IMR-90 (cell line): ENCODE data around the gene CALN1. TPM values are rescaled to one million over a fixed set of nuclear protein-coding genes. Genes with fewer than 3 reads are reported as not detected.

Experiments
- ATAC-seq: fragments of 200-7000 bp; cut with Tn5 transposase; 2 replicates; pipeline ENCODE4 v1.9.1; 2020; ENCODE audit warnings: low read depth, mild to moderate bottlenecking, moderate library complexity
- BruUV-seq: library from RNA; stranded (reverse); fragments of 400-500 nt; replicated peaks from 2 replicates; lab custom pipeline; 2021; lab: Mats Ljungman, UMichigan
- CTCF ChIA-PET: fragments of 300-600 bp; formaldehyde crosslinking; extraction: SDS; loops from one replicate; lab custom pipeline; 2021; ENCODE audit warnings: antibody characterized with exemption; lab: Yijun Ruan, JAX
- POLR2A ChIA-PET: fragments of 300-600 bp; sonication (Branson Sonifier 250); formaldehyde crosslinking; loops from one replicate; lab custom pipeline; 2022; ENCODE audit warnings: antibody characterized with exemption; ENCODE audit not compliant: unreplicated experiment; lab: Charles Lee
- DNase-seq: peaks from one replicate; pipeline ENCODE4 v3.0.0; 2013
- H2AFZ ChIP-seq: replicated peaks from 2 replicates; pipeline ENCODE3; 2013; ENCODE audit warnings: low read length, mild to moderate bottlenecking; ENCODE audit not compliant: poor library complexity
- H2AK5ac ChIP-seq: 2 replicates; pipeline ENCODE4 v1.6.1; 2013; ENCODE audit warnings: low read depth, low read length, inconsistent platforms
- H2AK9ac ChIP-seq: replicated peaks from 2 replicates; pipeline ENCODE3; 2013; ENCODE audit warnings: mild to moderate bottlenecking, low read depth, low read length, moderate library complexity; ENCODE audit not compliant: poor library complexity
- H2BK120ac ChIP-seq: 2 replicates; pipeline ENCODE4 v1.6.1; 2013; ENCODE audit warnings: low read depth, low read length, inconsistent platforms
- H2BK15ac ChIP-seq: 3 replicates; pipeline ENCODE4 v1.6.1; 2013; ENCODE audit warnings: low read depth, low read length, inconsistent platforms
- H2BK20ac ChIP-seq: 2 replicates; pipeline ENCODE4 v1.6.1; 2013; ENCODE audit warnings: low read depth, mild to moderate bottlenecking, inconsistent platforms, low read length, moderate library complexity
- H2BK5ac ChIP-seq: 2 replicates; pipeline ENCODE4 v1.6.1; 2013; ENCODE audit warnings: mild to moderate bottlenecking, low read depth, low read length, inconsistent platforms; ENCODE audit not compliant: poor library complexity, severe bottlenecking
- H3K14ac ChIP-seq: replicated peaks from 2 replicates; pipeline ENCODE4 v1.6.1; 2013; ENCODE audit warnings: low read depth, low read length, inconsistent platforms
- H3K18ac ChIP-seq: 2 replicates; pipeline ENCODE4 v1.6.1; 2013; ENCODE audit warnings: low read depth, low read length, control low read depth
- H3K23ac ChIP-seq: 2 replicates; pipeline ENCODE4 v1.6.1; 2013; ENCODE audit warnings: low read depth, low read length, inconsistent platforms
- H3K27ac ChIP-seq: 2 replicates; pipeline ENCODE4 v1.5.1; 2013; ENCODE audit warnings: mild to moderate bottlenecking, control low read depth, low read length; ENCODE audit not compliant: insufficient read depth
- H3K27me3 ChIP-seq: 2 replicates; pipeline ENCODE4 v1.6.1; 2013; ENCODE audit warnings: low read length; ENCODE audit not compliant: control insufficient read depth, insufficient read depth
- H3K36me3 ChIP-seq: 2 replicates; pipeline ENCODE4 v1.6.1; 2013; ENCODE audit warnings: low read length, mixed read lengths; ENCODE audit not compliant: control insufficient read depth, insufficient read depth
- H3K4ac ChIP-seq: 2 replicates; pipeline ENCODE4 v1.6.1; 2013; ENCODE audit warnings: low read depth, low read length, inconsistent platforms
- H3K4me1 ChIP-seq: 2 replicates; pipeline ENCODE4 v1.6.1; 2013; ENCODE audit warnings: low read length, mixed read lengths; ENCODE audit not compliant: control insufficient read depth, insufficient read depth
- H3K4me2 ChIP-seq: 2 replicates; pipeline ENCODE4 v1.6.1; 2013; ENCODE audit warnings: low read depth, mild to moderate bottlenecking, control low read depth, low read length, moderate library complexity
- H3K4me3 ChIP-seq: 2 replicates; pipeline ENCODE4 v1.5.1; 2013; ENCODE audit warnings: low read depth, mild to moderate bottlenecking, control low read depth, low read length, moderate library complexity; ENCODE audit not compliant: insufficient read depth
- H3K56ac ChIP-seq: 2 replicates; pipeline ENCODE4 v1.6.1; 2013; ENCODE audit warnings: low read length, inconsistent platforms; ENCODE audit not compliant: insufficient read depth; ENCODE audit errors: extremely low read depth
- H3K79me1 ChIP-seq, 2 experiments: 2 replicates each; pipeline ENCODE4 v1.6.1; 2013; ENCODE audit warnings: low read length in 2 of 2, inconsistent platforms in 1 of 2, low read depth in 1 of 2
- H3K9ac ChIP-seq: 2 replicates; pipeline ENCODE4 v1.6.1; 2013; ENCODE audit warnings: low read depth, low read length, control low read depth
- H3K9me1 ChIP-seq: 2 replicates; pipeline ENCODE4 v1.6.1; 2013; ENCODE audit warnings: low read length, inconsistent platforms; ENCODE audit not compliant: insufficient read depth
- H3K9me3 ChIP-seq: 2 replicates; pipeline ENCODE4 v1.6.1; 2013; ENCODE audit warnings: low read length; ENCODE audit not compliant: control insufficient read depth, insufficient read depth
- H4K20me1 ChIP-seq: 2 replicates; pipeline ENCODE4 v1.6.1; 2013; ENCODE audit warnings: low read length, inconsistent platforms; ENCODE audit not compliant: insufficient read depth
- H4K5ac ChIP-seq: 2 replicates; pipeline ENCODE4 v1.6.1; 2013; ENCODE audit warnings: mild to moderate bottlenecking, low read depth, low read length, control low read depth
- H4K8ac ChIP-seq, 2 experiments: 2 replicates each; pipeline ENCODE4 v1.6.1; 2013; ENCODE audit warnings: low read depth in 2 of 2, low read length in 2 of 2, control low read depth in 1 of 2, inconsistent platforms in 1 of 2
- H4K91ac ChIP-seq: 2 replicates; pipeline ENCODE4 v1.6.1; 2013; ENCODE audit warnings: low read depth, low read length, inconsistent platforms; ENCODE audit not compliant: insufficient read depth
- MXI1 ChIP-seq: IDR thresholded peaks from 2 replicates; pipeline ENCODE4 v1.6.1; 2012; ENCODE audit warnings: low read depth, mild to moderate bottlenecking, low read length, moderate library complexity, borderline replicate concordance
- NFE2L2 ChIP-seq: fragments of 150-350 bp; IDR thresholded peaks from 2 replicates; pipeline ENCODE4 v1.6.1; 2016; ENCODE audit warnings: low read depth, mild to moderate bottlenecking, low read length
- POLR2A ChIP-seq: IDR thresholded peaks from 2 replicates; pipeline ENCODE4 v1.6.1; 2012; ENCODE audit warnings: mild to moderate bottlenecking, low read depth, low read length
- RAD21 ChIP-seq: IDR thresholded peaks from 2 replicates; pipeline ENCODE4 v1.6.1; 2012; ENCODE audit warnings: low read length, improper control_type of control experiment
- WGBS, 2 experiments: methylation state at CpG; one replicate each; pipeline versions ENCODE4 v1.1.5 to v1.1.7; 2013; ENCODE audit warnings: missing lambda C conversion rate in 2 of 2; ENCODE audit not compliant: insufficient read length in 1 of 2; ENCODE audit errors: extremely low coverage in 2 of 2; 5-methylcytosine and 5-hydroxymethylcytosine counted together
- dilution Hi-C: fragments of 300-500 bp; cut with HindIII; formaldehyde crosslinking; loops from one replicate; pipeline ENCODE4 v1.14.3; 2018; ENCODE audit warnings: low sequenced_read_pairs; ENCODE audit not compliant: unreplicated experiment
- in situ Hi-C: fragments of 300-500 bp; cut with MboI; formaldehyde crosslinking; loops from 3 replicates; pipeline ENCODE4 v1.14.3; 2019; ENCODE audit warnings: low sequenced_read_pairs, inconsistent platforms, mixed read lengths
- intact Hi-C: fragments of 100-400 bp; cut with micrococcal nuclease; formaldehyde crosslinking; loops from 2 replicates; pipeline ENCODE4 v1.10.0; 2022
- polyA plus RNA-seq, 3 experiments: library from polyadenylated mRNA; depleted of rRNA; stranded (reverse); fragments of >200 nt; gene quantifications; 2 replicates each; pipeline ENCODE4 v1.2.3, GENCODE V29; 2012; ENCODE audit warnings: low replicate concordance in 1 of 3
- total RNA-seq: library from RNA; depleted of rRNA; stranded (reverse); fragments of >200 nt; gene quantifications from 2 replicates; pipeline ENCODE4 v1.2.3, GENCODE V29; 2012

Gene CALN1
- total and polyA plus RNA-seq, 2 of the 4 experiments (the other 2 are of a cell fraction), result not detected

DNA sequence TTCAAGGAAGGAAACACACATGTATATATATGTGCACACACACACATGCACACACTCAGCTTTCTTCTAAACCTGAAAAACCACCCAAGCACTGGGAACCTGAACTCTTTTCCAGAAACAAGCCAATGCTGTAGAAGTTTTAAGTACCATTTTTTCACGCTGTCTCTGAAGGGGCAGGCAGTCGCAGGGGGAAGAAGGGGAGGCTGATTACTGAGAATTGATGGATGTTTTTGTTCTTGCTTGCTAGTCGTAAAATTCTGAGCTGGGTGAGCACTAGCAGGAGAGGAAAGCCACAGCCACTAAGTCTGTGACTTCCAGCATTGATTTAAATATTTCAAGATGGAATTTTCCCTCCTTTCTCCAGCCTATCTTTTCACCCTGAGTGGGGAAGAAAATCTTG, 391.8 kb downstream of the CALN1 start:
- no peak overlapping the region for H3K27ac ChIP-seq
- H4K20me1 ChIP-seq, result no peaks in the 10 kb centered on the region
- no peak overlapping the region for H3K4me3 ChIP-seq
- no peak overlapping the region for H2AK5ac ChIP-seq
- H2AFZ ChIP-seq, result no peak overlapping the region
- H3K27me3 ChIP-seq, result no peaks in the 10 kb centered on the region
- no peak overlapping the region for H2BK15ac ChIP-seq
- no peak overlapping the region for H3K23ac ChIP-seq
- peaks cover 19% of the 10 kb centered on the region for H3K9me3 ChIP-seq
- no peak overlapping the region for H3K56ac ChIP-seq
- no peaks in the 10 kb centered on the region for H3K79me1 ChIP-seq
- no peak overlapping the region for H4K91ac ChIP-seq
- CTCF ChIA-PET, result no interaction called here
- no peak overlapping the region for H4K5ac ChIP-seq
- POLR2A ChIA-PET, result no interaction called here
- no peak overlapping the region for H4K8ac ChIP-seq
- H2AK9ac ChIP-seq, result no peak overlapping the region
- no peak overlapping the region for H2BK5ac ChIP-seq
- no peak overlapping the region for H3K4me2 ChIP-seq
- H2BK120ac ChIP-seq, result no peak overlapping the region
- DNase-seq (no peak), ATAC-seq (no peak)
- dilution Hi-C loops, result no loop called here
- intact Hi-C loops, result no loop called here
- in situ Hi-C loops, result no loop called here
- BruUV-seq, result no TSS peak
- no peaks in the 10 kb centered on the region for H3K36me3 ChIP-seq
- no CpG with 5 or more reads among the region's 3 CpGs for WGBS, 2 experiments
- H2BK20ac ChIP-seq, result no peak overlapping the region
- no peak overlapping the region for H3K14ac ChIP-seq
- H3K4ac ChIP-seq, result no peak overlapping the region
- no peaks in the 10 kb centered on the region for H3K4me1 ChIP-seq
- H3K9ac ChIP-seq, result no peak overlapping the region
- no peaks in the 10 kb centered on the region for H3K9me1 ChIP-seq
- no peak for TF ChIP-seq MXI1
- no peak for TF ChIP-seq NFE2L2
- no peak for TF ChIP-seq RAD21
- TF ChIP-seq POLR2A, result no peak
- no peak overlapping the region for H3K18ac ChIP-seq
